Stomach smooth muscle (tissue), 2 donors: ENCODE data around the gene ETFRF1.

Experiments used
- H3K27ac ChIP-seq: one replicate; pipeline ENCODE4 v1.7.0; 2013; ENCODE audit warnings: mild to moderate bottlenecking, low read length, inconsistent platforms
- H3K27me3 ChIP-seq, 2 donors: one replicate each; pipeline ENCODE4 v1.7.0; 2013; ENCODE audit warnings: low read length in 2 of 2; ENCODE audit not compliant: insufficient read depth in 2 of 2, control insufficient read depth in 1 of 2
- H3K36me3 ChIP-seq, 2 donors: one replicate each; pipeline ENCODE4 v1.7.0; 2013; ENCODE audit warnings: low read length in 2 of 2; ENCODE audit not compliant: control insufficient read depth in 2 of 2, insufficient read depth in 2 of 2
- H3K4me1 ChIP-seq: one replicate; pipeline ENCODE4 v1.7.0; 2013; ENCODE audit warnings: low read length; ENCODE audit not compliant: control insufficient read depth, insufficient read depth
- H3K4me3 ChIP-seq, 2 donors: one replicate each; pipeline ENCODE4 v1.7.0; 2013; ENCODE audit warnings: low read length in 2 of 2
- H3K9ac ChIP-seq, 2 donors: one replicate each; pipeline ENCODE4 v1.7.0; 2013; ENCODE audit warnings: low read length in 2 of 2, mild to moderate bottlenecking in 1 of 2
- H3K9me3 ChIP-seq, 2 donors: one replicate each; pipeline ENCODE4 v1.7.0; 2013; ENCODE audit warnings: low read length in 2 of 2; ENCODE audit not compliant: control insufficient read depth in 2 of 2
- donor health status: healthy.
- donor health status: Pancreatic carcinoma.

ETFRF1 gene

GRCh38 chr12:25208554-25208953, 13.5 kb downstream of the ETFRF1 start:
- Histone ChIP-seq H3K36me3 (peaks cover 0 to 32% of the 10 kb centered on the region in 2 donors), H3K4me1 (no peaks in the 10 kb centered on the region), H3K4me3 (no peak overlapping the region), H3K9me3 (no peaks in the 10 kb centered on the region), H3K27me3 (no peaks in the 10 kb centered on the region), H3K27ac (no peak overlapping the region), H3K9ac (no peak overlapping the region)

- peaks cover 0 to 9% of the 10 kb centered on the region in 2 donors for H3K36me3 ChIP-seq
- no peaks in the 10 kb centered on the region for H3K27me3 ChIP-seq
- H3K27ac ChIP-seq: no peak overlapping the region
- no peaks in the 10 kb centered on the region for H3K9me3 ChIP-seq
- H3K4me3 ChIP-seq: no peak overlapping the region
- no peaks in the 10 kb centered on the region for H3K4me1 ChIP-seq
- H3K9ac ChIP-seq: no peak overlapping the region
Observed at GRCh38 chr12:25213338-25213737, 18.3 kb downstream of the ETFRF1 start.

GRCh38 chr12:25236190-25236589, 41.2 kb downstream of the ETFRF1 start:
- H3K9me3 ChIP-seq: no peaks in the 10 kb centered on the region
- no peaks in the 10 kb centered on the region for H3K4me1 ChIP-seq
- H3K27me3 ChIP-seq: no peaks in the 10 kb centered on the region
- peaks cover 3 to 4% of the 10 kb centered on the region in 2 donors for H3K36me3 ChIP-seq
- H3K9ac ChIP-seq: no peak overlapping the region
- H3K4me3 ChIP-seq: no peak overlapping the region
- H3K27ac ChIP-seq: no peak overlapping the region

- H3K4me1 ChIP-seq: no peaks in the 10 kb centered on the region
- no peak overlapping the region for H3K27ac ChIP-seq
- H3K9ac ChIP-seq: no peak overlapping the region
- H3K4me3 ChIP-seq: no peak overlapping the region
- no peaks in the 10 kb centered on the region for H3K27me3 ChIP-seq
- no peaks in the 10 kb centered on the region for H3K9me3 ChIP-seq
- H3K36me3 ChIP-seq: peaks cover 3 to 4% of the 10 kb centered on the region in 2 donors
Observed at GRCh38 chr12:25236626-25237025, 41.6 kb downstream of the ETFRF1 start.

- Histone ChIP-seq H3K4me1 (no peaks in the 10 kb centered on the region), H3K36me3 (peaks cover 0 to 3% of the 10 kb centered on the region in 2 donors), H3K9me3 (no peaks in the 10 kb centered on the region), H3K27me3 (no peaks in the 10 kb centered on the region), H3K4me3 (no peak overlapping the region), H3K27ac (no peak overlapping the region), H3K9ac (no peak overlapping the region)
Observed at GRCh38 chr12:25241167-25242020, 46.4 kb downstream of the ETFRF1 start.

GRCh38 chr12:25242981-25243679, 48.1 kb downstream of the ETFRF1 start:
- no peaks in the 10 kb centered on the region for H3K36me3 ChIP-seq
- no peaks in the 10 kb centered on the region for H3K4me1 ChIP-seq
- H3K27me3 ChIP-seq: no peaks in the 10 kb centered on the region
- H3K9me3 ChIP-seq: no peaks in the 10 kb centered on the region
- no peak overlapping the region for H3K4me3 ChIP-seq
- H3K27ac ChIP-seq: no peak overlapping the region
- no peak overlapping the region for H3K9ac ChIP-seq

GRCh38 chr12:25243680-25243990, 48.6 kb downstream of the ETFRF1 start:
- Histone ChIP-seq H3K27ac (no peak overlapping the region), H3K4me3 (no peak overlapping the region), H3K9ac (no peak overlapping the region), H3K9me3 (no peaks in the 10 kb centered on the region), H3K4me1 (no peaks in the 10 kb centered on the region), H3K36me3 (no peaks in the 10 kb centered on the region), H3K27me3 (no peaks in the 10 kb centered on the region)

GRCh38 chr12:25245491-25245890, 50.5 kb downstream of the ETFRF1 start:
- no peaks in the 10 kb centered on the region for H3K9me3 ChIP-seq
- H3K9ac ChIP-seq: no peak overlapping the region
- no peaks in the 10 kb centered on the region for H3K4me1 ChIP-seq
- no peak overlapping the region for H3K27ac ChIP-seq
- H3K4me3 ChIP-seq: no peak overlapping the region
- H3K27me3 ChIP-seq: no peaks in the 10 kb centered on the region
- H3K36me3 ChIP-seq: no peaks in the 10 kb centered on the region

GRCh38 chr12:25248137-25248536, 53.1 kb downstream of the ETFRF1 start:
- no peak overlapping the region for H3K27ac ChIP-seq
- H3K4me1 ChIP-seq: peaks cover 2% of the 10 kb centered on the region
- H3K27me3 ChIP-seq: no peaks in the 10 kb centered on the region
- no peak overlapping the region for H3K4me3 ChIP-seq
- H3K9me3 ChIP-seq: no peaks in the 10 kb centered on the region
- no peaks in the 10 kb centered on the region for H3K36me3 ChIP-seq
- no peak overlapping the region for H3K9ac ChIP-seq

GRCh38 chr12:25248732-25249131, 53.7 kb downstream of the ETFRF1 start:
- Histone ChIP-seq H3K27me3 (no peaks in the 10 kb centered on the region), H3K27ac (no peak overlapping the region), H3K4me1 (peaks cover 2% of the 10 kb centered on the region), H3K36me3 (no peaks in the 10 kb centered on the region), H3K9ac (no peak overlapping the region), H3K4me3 (no peak overlapping the region), H3K9me3 (no peaks in the 10 kb centered on the region)
